Tibial artery (tissue), 4 donors: Measurements from ENCODE around the gene TBX15.

Experiments
- DNase-seq, 2 donors: peaks; one replicate each; pipeline ENCODE4 v3.0.0-alpha.2; 2019
- H3K27ac ChIP-seq, 2 donors: fragments of 200-600 bp; sonication (generic) in 1 of 2; 1 replicate in 1 of 2; 2 replicates in 1 of 2; pipeline ENCODE4 v1.5.1; 2018 to 2019; ENCODE audit warnings: mild to moderate bottlenecking in 1 of 2
- H3K27me3 ChIP-seq, 2 donors: fragments of 200-600 bp; sonication (generic) in 1 of 2; one replicate each; pipeline versions ENCODE4 v1.5.1 to v1.6.0; 2016 to 2019
- H3K36me3 ChIP-seq, 3 donors: fragments of 200-600 bp; sonication (generic) in 2 of 3; one replicate each; pipeline ENCODE4 v1.5.1; 2016 to 2019; ENCODE audit warnings: mild to moderate bottlenecking in 2 of 3
- H3K4me1 ChIP-seq, 4 donors: fragments of 200-600 bp; sonication (generic) in 2 of 4; 1 replicate in 3 of 4; 2 replicates in 1 of 4; pipeline ENCODE4 v1.5.1; 2016 to 2019
- H3K4me3 ChIP-seq, 2 donors: fragments of 200-600 bp; sonication (generic) in 1 of 2; 1 replicate in 1 of 2; 2 replicates in 1 of 2; pipeline ENCODE4 v1.5.1; 2018 to 2019; ENCODE audit warnings: mild to moderate bottlenecking in 2 of 2
- H3K9me3 ChIP-seq, 3 donors: fragments of 200-600 bp; sonication (generic) in 1 of 3; one replicate each; pipeline ENCODE4 v1.5.1; 2016 to 2019
- CTCF ChIP-seq, 2 experiments: fragments of 200-600 bp in 1 of 2; fragments of 450-650 bp in 1 of 2; IDR thresholded peaks; one replicate each; pipeline ENCODE4 v1.5.1; 2017 to 2019; ENCODE audit warnings: antibody characterized with exemption in 2 of 2, mild to moderate bottlenecking in 1 of 2, moderate library complexity in 1 of 2
- intact Hi-C: fragments of 100-400 bp; cut with DNase I; formaldehyde crosslinking; loops from one replicate; pipeline ENCODE4 v1.15.0; 2023; ENCODE audit warnings: low total_unique reads

The TBX15 gene

DNA sequence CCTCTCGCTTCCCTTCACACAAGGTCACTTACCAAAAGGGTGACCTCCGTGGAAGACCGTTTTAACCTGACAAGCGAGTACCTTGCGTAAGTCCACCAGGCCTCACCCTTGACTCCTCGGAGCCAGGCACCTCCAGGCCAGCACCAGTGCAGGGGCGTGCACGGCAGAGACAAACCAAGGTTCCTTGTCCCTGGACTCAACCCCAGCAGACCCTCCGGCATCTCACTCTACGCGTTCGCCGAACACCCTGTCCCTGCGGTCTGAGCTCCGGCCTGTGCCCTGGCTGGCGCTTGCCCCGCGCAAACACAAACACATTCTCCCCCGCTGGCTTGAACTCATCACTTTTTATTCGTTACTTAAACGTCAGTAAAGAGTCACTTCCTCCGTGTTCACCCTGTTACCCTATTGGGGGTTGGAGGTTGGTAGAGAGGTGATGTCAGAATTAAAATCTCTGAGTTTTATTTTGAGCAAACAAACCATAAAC lies 4.5 kb downstream of the TBX15 start:
- no peaks in the 10 kb centered on the region for H3K36me3 ChIP-seq
- peak overlapping the region; percentile 71 to 91 for H3K4me3 ChIP-seq
- H3K9me3 ChIP-seq = no peaks in the 10 kb centered on the region
- H3K27ac ChIP-seq = peak overlapping the region; percentile 95 to 99
- DNase-seq = peak; percentile 41 to 83
- intact Hi-C loops = no loop called here
- H3K27me3 ChIP-seq = no peaks in the 10 kb centered on the region
- H3K4me1 ChIP-seq = peaks cover 0 to 31% (median 0%) of the 10 kb centered on the region in 4 donors
- TF ChIP-seq CTCF (IDR thresholded peaks at IDR 0.05) = no peak

DNA sequence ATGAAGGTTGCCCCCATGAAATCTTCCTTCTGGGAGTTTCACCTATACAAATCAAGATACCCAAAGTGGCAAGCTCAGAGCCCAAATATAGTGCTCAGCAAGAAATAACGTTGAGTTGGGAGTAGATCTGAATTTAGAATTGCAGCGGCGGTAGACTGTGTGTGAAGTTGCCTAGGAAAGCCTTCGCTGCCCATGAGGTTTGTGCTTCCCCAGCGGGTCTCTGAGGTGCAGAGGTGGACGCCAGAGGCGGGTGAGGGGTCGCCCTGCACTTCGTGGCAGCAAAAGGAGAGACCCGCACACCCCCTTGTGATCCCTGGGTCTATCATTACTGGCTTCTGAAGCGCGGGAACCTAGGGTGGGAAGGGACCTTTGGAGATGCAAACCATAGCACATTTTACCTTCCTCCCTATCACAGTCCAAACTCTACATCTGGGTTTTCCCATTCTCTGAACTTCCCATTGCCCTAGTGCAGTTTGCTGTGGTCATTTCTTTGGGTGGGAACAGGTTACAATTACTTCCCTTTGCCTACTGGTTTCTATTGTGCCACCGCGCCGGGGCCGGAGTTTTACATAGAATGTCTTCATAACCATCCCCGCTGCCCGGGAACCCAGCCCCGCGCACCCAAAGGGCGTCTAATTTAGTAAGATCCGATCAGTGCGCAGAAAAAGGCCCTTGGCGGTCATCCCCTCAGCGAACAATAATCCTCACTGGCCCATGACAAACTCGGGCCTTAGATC lies 5.2 kb downstream of the TBX15 start:
- Histone ChIP-seq H3K4me1 (peaks cover 0 to 37% (median 0%) of the 10 kb centered on the region in 4 donors), H3K36me3 (no peaks in the 10 kb centered on the region), H3K9me3 (no peaks in the 10 kb centered on the region), H3K27me3 (no peaks in the 10 kb centered on the region), H3K27ac (peak overlapping the region; percentile 95 to 99), H3K4me3 (peak overlapping the region; percentile 71 to 91)
- intact Hi-C loops = no loop called here
- no peak for TF ChIP-seq CTCF (IDR thresholded peaks at IDR 0.05)
- peak in 1 of 2 donors; percentile 66 for DNase-seq

GRCh38 chr1:118982266-118982665 lies 5.9 kb downstream of the TBX15 start:
- Histone ChIP-seq H3K4me1 (peaks cover 0 to 45% (median 2%) of the 10 kb centered on the region in 4 donors), H3K9me3 (no peaks in the 10 kb centered on the region), H3K36me3 (no peaks in the 10 kb centered on the region), H3K27me3 (no peaks in the 10 kb centered on the region), H3K4me3 (peak overlapping the region; percentile 71 to 91), H3K27ac (peak overlapping the region; percentile 95 to 99)
- intact Hi-C loops = no loop called here
- DNase-seq = no peak
- no peak for TF ChIP-seq CTCF (IDR thresholded peaks at IDR 0.05)

GRCh38 chr1:118981436-118981835 lies 6.7 kb downstream of the TBX15 start:
- H3K4me1 ChIP-seq = peaks cover 0 to 52% (median 7%) of the 10 kb centered on the region in 4 donors
- intact Hi-C loops = no loop called here
- no peaks in the 10 kb centered on the region for H3K36me3 ChIP-seq
- H3K27me3 ChIP-seq = no peaks in the 10 kb centered on the region
- H3K9me3 ChIP-seq = no peaks in the 10 kb centered on the region
- peak overlapping the region; percentile 71 to 91 for H3K4me3 ChIP-seq
- TF ChIP-seq CTCF (IDR thresholded peaks at IDR 0.05) = no peak
- no peak for DNase-seq
- H3K27ac ChIP-seq = peak overlapping the region; percentile 95 to 99

DNA sequence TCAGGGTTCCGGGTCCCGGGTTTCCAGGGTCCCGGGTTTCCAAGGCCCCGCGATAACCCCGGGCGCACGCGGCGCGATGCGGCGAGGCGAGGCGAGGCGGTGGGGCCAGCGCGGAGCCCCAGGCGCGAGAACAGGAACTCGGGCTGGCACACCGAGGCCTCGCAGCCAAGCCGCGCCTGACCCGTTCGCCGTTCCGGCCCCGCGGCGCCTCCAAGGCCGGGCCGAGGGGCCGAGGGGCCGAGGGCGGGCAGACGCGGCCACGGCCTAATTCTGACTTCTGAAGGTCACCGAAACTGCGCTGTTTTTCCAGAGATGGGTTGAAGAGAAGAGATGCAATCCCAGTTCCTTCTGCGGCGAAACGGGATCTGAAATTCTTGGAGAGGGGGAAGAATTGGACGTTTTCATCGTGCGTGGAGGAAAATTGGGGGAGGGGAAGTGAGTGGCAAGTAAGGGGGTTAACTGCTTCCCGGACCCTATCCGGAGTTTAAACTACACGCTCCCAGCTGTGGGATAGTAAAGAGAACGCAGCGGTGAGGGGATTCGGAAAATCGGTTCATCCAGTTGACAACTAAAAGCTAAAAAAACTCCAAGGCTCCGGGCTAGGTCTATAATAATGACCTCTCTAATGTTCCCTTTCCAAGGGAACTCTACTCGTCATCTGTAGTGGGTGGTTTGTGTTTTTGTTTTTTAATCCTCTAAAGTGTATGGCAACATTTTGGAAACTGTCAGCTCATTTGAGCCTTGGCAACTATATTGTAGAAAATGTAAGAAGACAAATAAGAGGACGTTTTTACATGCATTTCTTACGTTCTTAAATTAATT lies 8.2 kb downstream of the TBX15 start:
- H3K36me3 ChIP-seq = no peaks in the 10 kb centered on the region
- H3K27ac ChIP-seq = peak overlapping the region; percentile 95 to 99
- intact Hi-C loops = no loop called here
- DNase-seq = peak in 1 of 2 donors; percentile 66
- H3K9me3 ChIP-seq = no peaks in the 10 kb centered on the region
- H3K4me3 ChIP-seq = peak overlapping the region; percentile 71 to 91
- no peaks in the 10 kb centered on the region for H3K27me3 ChIP-seq
- peaks cover 0 to 66% (median 18%) of the 10 kb centered on the region in 4 donors for H3K4me1 ChIP-seq
- TF ChIP-seq CTCF (IDR thresholded peaks at IDR 0.05) = no peak
